Measurements from ENCODE around the gene LRAT.

GRCh38 chr4:154757713-154758112 lies 13.9 kb downstream of the LRAT start:
- TF ChIP-seq, protein P1, sequence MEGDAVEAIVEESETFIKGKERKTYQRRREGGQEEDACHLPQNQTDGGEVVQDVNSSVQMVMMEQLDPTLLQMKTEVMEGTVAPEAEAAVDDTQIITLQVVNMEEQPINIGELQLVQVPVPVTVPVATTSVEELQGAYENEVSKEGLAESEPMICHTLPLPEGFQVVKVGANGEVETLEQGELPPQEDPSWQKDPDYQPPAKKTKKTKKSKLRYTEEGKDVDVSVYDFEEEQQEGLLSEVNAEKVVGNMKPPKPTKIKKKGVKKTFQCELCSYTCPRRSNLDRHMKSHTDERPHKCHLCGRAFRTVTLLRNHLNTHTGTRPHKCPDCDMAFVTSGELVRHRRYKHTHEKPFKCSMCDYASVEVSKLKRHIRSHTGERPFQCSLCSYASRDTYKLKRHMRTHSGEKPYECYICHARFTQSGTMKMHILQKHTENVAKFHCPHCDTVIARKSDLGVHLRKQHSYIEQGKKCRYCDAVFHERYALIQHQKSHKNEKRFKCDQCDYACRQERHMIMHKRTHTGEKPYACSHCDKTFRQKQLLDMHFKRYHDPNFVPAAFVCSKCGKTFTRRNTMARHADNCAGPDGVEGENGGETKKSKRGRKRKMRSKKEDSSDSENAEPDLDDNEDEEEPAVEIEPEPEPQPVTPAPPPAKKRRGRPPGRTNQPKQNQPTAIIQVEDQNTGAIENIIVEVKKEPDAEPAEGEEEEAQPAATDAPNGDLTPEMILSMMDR (CRISPR knock-in tag; IDR thresholded peaks at IDR 0.05) = no peak
- TF ChIP-seq TCF7 (IDR thresholded peaks at IDR 0.05; ENCODE audit: low read depth) = no peak
- TF ChIP-seq FOXJ3 (CRISPR knock-in tag; IDR thresholded peaks at IDR 0.05; ENCODE audit: borderline replicate concordance) = no peak
- no peak for TF ChIP-seq SIN3A (IDR thresholded peaks at IDR 0.05; ENCODE audit: borderline replicate concordance, low read depth, low read length)
- no peak for TF ChIP-seq KLF13 (CRISPR knock-in tag; IDR thresholded peaks at IDR 0.05)
- no peak for TF ChIP-seq ZNF274 (CRISPR knock-in tag; IDR thresholded peaks at IDR 0.05)
- TF ChIP-seq, protein P2, sequence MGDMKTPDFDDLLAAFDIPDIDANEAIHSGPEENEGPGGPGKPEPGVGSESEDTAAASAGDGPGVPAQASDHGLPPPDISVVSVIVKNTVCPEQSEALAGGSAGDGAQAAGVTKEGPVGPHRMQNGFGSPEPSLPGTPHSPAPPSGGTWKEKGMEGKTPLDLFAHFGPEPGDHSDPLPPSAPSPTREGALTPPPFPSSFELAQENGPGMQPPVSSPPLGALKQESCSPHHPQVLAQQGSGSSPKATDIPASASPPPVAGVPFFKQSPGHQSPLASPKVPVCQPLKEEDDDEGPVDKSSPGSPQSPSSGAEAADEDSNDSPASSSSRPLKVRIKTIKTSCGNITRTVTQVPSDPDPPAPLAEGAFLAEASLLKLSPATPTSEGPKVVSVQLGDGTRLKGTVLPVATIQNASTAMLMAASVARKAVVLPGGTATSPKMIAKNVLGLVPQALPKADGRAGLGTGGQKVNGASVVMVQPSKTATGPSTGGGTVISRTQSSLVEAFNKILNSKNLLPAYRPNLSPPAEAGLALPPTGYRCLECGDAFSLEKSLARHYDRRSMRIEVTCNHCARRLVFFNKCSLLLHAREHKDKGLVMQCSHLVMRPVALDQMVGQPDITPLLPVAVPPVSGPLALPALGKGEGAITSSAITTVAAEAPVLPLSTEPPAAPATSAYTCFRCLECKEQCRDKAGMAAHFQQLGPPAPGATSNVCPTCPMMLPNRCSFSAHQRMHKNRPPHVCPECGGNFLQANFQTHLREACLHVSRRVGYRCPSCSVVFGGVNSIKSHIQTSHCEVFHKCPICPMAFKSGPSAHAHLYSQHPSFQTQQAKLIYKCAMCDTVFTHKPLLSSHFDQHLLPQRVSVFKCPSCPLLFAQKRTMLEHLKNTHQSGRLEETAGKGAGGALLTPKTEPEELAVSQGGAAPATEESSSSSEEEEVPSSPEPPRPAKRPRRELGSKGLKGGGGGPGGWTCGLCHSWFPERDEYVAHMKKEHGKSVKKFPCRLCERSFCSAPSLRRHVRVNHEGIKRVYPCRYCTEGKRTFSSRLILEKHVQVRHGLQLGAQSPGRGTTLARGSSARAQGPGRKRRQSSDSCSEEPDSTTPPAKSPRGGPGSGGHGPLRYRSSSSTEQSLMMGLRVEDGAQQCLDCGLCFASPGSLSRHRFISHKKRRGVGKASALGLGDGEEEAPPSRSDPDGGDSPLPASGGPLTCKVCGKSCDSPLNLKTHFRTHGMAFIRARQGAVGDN (CRISPR knock-in tag; IDR thresholded peaks at IDR 0.05) = no peak
- no peak for TF ChIP-seq SALL1 (CRISPR knock-in tag; IDR thresholded peaks at IDR 0.05)
- TF ChIP-seq ZNF670 (CRISPR knock-in tag; IDR thresholded peaks at IDR 0.05; ENCODE audit: borderline replicate concordance) = no peak
- TF ChIP-seq SETDB1 (CRISPR knock-in tag; IDR thresholded peaks at IDR 0.05; ENCODE audit: borderline replicate concordance) = no peak
- TF ChIP-seq NCOA2 (CRISPR knock-in tag; IDR thresholded peaks at IDR 0.05) = no peak
- TF ChIP-seq STAG1 (CRISPR knock-in tag; IDR thresholded peaks at IDR 0.05) = no peak
- no peak for TF ChIP-seq ZNF30 (CRISPR knock-in tag; IDR thresholded peaks at IDR 0.05)

Measured in HepG2 (cell line).